DMS79 treated with DMSO at 0.1 percent for 48 hours (cell line): ENCODE data around the gene ZSCAN2.

ENCODE experiments used
- DNase-seq: peaks from one replicate; lab custom pipeline; 2025; lab: John Stamatoyannopoulos, UW

The ZSCAN2 gene

DNA sequence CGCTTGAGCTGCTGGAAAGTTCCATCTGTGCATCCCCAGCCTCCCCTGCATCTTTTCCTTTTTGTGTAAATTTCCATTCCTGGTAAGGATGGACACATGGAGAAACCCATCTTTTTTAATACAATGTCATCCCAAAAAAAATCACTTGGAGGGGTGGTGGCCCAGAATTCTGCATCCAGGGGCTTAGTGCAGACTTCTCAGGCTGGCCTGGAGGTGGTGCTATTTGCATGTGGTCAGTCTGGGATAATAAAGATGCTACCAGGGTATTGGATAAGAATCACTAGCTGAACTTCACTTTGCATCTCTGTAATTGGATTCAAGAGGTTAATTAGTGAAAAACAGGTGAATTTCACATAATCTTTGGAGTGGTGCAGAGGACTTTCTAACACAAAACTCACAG is 1.8 kb upstream of the ZSCAN2 start:
- DNase-seq = peak; percentile 1

DNA sequence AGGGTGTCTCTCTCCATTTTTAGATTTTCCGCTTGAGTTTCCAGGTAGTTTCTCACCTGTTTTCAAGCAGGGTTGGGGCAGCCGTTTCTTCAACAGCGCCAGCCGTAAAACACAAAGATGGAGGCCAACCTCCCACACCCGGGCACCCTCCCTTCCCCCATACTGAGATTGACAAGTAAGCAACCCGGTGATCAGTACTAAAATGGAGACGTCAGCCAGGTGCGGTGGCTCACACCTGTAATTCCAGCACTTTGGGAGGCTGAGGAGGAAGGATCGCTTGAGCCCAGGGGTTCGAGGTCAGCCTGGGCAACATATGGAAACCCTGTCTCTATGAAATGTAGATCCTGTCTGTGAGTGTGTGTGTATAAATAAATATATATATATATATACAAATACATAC is 903 bp upstream of the ZSCAN2 start:
- DNase-seq = no peak

DNA sequence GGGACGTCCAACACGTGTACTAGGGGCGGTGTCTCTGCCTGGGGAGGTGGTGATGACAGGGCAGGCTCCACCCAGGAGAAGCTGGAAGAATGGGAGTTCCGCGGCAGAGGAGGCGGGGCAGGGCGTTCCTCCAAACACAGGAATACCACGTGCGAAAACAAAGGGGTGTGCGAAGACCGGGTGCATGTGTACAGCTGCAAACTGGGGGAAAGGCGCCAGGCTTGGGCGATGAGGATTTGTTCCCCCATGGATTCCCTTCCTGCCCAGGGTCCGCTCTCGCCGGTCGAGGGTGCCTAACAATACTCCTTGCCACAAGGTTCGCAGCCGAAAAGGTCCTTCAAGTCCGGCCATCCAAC is 500 bp upstream of the ZSCAN2 start:
- DNase-seq = peak; percentile 51

DNA sequence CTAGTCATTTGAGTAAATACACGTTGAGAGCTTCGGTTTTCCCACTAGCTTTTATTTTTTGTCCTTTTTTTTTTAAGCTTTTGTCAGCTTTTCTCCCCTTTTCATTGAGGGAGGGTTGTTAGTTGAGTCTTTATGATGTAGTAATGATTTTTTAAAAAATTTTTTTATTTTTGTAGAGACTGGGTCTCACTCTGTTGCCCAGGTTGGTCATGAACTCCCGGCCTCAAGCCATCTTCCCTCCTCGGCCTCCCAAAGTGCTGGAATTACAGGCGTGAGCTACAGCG is 688 bp downstream of the ZSCAN2 start:
- DNase-seq = no peak

DNA sequence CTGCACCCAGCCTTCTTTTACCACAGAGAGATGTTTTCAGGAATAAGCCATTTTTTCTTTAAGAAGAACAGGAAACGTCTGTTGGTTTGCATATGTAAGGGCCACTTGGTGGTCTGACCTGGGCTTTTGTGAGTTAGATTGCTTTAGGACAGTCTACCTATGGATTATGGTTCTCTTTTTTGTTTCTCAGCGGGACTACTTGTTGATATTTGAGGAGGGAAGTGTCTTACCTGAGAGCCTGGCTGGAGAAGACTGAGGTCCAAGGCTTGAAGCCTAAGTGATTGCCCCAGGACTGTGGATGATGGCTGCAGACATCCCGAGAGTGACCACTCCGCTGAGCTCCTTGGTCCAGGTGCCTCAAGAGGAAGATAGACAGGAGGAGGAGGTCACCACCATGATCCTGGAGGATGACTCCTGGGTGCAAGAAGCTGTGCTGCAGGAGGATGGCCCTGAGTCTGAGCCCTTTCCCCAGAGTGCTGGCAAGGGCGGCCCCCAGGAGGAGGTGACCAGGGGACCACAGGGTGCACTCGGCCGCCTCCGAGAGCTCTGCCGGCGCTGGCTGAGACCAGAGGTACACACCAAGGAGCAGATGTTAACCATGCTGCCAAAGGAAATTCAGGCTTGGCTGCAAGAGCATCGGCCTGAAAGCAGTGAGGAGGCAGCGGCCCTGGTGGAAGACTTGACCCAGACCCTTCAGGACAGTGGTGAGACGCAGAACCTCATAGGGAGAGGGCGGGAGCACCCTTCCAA is 3.0 kb downstream of the ZSCAN2 start:
- DNase-seq = no peak

DNA sequence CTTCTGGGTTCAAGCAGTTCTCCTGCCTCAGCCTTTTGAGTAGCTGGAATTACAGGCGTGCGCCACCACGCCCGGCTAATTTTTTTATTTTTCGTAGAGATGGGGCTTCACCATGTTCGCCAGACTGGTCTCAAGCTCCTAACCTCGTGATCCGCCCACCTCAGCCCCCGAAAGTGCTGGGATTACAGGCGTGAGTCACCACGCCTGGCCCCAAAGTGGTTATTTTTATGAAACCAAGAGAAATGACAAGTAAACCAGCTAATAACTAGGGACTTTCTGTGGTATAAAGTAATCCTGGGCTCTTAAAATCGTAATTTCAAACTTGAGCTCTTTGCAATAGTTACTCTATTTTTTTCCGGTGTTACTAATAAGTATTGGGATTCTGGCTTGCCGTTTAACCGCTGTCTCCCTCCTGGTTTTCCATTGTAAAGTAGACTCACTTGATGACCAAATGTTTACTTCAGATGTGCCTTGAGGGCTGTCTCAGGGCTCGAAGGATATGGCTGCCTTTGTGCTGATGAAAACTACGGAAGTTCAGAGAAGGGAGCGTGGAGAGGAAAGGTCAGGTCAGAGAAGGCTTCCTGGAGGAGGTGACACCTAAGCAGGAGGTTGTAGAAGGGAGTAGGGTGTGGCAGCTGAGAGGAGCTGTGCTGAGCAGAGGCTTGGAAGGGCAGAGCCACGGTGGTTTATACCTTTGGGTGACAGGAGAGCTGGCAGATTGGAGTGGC is 4.2 kb downstream of the ZSCAN2 start:
- no peak for DNase-seq

DNA sequence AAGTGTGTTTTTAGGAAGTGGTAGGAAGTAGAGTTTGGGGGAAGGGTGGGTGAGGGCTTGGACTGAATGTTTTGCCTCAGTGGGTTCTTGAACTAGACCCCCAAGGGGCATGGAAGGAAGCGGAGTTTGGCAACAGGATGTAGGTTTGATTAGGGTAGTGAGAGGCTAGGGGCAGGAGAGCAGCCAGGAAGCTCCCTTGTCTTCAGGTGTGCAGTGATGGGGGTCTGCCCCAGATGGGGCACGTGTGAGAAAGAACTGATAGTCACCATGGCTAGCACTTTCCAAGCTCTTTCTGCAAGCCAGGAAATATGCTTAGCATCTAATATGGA is 4.7 kb downstream of the ZSCAN2 start:
- no peak for DNase-seq

DNA sequence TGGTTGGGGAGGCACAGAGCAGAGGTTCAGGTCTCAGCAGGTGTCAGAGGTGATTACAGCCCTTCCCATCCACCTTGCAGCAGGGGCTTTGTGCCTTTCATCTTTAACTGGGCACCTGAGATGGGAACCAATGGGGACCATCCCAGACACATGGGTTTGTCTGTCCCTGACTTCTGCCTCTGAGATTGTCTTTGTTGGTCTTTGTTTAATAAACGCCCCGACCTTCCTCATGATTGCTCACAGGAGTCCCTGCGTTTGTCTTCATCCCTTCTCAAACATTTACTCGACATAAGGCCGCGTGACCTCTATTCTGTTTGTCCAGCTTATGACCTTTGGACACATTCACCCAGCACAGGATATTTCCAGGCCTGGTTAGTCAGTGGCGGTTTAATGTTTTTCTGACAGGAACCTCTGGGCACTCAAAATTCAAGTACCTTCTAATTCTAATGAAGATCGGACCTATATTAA is 5.9 kb downstream of the ZSCAN2 start:
- DNase-seq = no peak

DNA sequence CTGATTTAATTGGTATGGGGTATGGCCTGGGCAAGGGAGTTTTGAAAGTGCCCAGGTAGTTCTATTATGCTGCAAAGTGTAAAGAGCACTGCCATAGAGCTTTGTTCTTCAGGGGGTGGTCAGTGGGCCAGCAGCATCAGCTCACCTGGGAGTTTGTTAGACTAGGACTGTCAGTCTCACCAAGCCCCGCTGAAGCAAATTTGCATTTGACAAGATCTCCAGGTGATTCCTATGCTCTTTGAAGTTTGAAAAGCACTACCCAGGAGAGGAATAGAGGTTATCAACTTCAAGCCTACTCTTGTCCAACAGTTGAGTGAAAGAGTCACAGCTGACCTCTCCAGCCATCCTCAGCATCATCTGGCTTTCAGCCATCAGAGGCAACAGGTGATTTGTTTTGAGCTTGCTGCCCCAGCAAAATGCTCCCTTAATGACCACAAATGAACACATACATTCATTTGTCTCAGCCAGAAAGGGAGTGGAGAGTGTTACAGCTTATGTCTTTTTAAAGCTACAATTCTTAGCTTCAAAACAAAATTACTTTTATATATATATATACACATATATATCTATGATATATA is 8.0 kb downstream of the ZSCAN2 start:
- DNase-seq = no peak

DNA sequence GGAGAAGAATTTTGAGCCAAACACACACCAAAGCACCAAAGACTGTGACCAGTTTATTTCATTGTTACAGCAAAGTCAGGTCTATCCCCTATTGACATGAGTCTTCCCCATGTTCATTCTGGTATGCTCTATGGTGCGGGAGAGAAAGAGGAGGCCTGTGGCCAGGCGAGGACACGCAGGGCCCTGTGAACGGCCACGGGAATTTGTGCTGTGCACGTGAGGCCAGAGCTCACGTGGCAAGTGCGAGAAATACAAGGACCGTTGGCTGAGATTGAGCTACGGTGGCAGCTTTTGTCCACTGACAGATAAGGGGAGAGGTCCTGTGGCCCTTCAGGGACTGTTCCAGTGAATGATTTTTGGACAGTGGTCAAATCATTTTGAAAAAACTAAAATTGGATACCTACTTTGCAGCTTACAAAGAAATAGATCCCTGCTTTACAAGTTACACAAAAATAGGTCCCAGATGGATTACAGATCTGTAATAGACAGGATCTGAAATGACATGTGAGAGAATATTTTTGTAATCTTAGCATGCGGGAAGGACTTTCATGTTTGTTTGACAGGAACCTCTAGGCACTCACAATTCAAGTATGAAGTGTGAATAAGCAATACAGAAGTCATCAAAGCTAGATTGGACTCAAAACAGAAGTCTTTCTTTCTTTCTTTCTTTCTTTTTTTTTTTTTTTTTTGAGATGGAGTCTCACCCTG is 9.2 kb downstream of the ZSCAN2 start:
- no peak for DNase-seq

DNA sequence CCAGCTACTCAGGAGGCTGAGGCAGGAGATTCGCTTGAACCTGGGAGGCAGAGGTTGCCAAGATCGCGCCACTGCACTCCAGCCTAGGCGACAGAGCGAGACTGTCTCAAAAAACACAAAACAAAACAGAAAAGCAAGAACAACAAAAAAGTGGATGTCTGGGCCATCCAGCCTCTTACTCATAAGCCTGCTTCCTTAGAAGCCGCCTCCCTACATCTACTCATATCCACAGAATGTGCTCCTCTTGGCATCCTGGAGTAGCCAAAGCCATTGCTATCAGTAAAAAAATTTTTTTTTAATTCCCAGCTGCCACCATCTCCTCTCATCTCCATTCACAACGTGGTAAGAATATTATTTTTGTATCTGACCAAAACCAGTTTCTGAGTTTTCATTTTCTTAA is 10.8 kb downstream of the ZSCAN2 start:
- no peak for DNase-seq

DNA sequence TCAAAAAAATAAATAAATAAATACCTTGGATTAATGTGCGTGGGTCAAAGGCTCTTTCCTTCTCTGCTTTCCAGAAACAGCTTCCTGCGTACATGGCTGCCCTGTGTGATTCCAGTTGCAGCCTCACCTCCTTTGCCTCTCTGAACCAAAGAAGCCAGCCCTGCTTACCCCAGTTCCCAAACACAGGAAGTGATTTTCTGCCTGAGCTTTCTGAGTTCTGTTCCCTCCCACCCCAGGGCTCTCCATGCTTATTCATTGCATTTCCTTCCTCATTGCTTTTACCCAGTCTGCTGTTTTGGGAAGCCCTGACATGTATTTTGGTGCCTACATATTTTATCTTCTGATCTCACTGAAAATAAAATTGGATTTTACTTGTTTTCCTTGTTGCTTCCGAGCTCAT is 15.4 kb downstream of the ZSCAN2 start:
- DNase-seq = no peak

DNA sequence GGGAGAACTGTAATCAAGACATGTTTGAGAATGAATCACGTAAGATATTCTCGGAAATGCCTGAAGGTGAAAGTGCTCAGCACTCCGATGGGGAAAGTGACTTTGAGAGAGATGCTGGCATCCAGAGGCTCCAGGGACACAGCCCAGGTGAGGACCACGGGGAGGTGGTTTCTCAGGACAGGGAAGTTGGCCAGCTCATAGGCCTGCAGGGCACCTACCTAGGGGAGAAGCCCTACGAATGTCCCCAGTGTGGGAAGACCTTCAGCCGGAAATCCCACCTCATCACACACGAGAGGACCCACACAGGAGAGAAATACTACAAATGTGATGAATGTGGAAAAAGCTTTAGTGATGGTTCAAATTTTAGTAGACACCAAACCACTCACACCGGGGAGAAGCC is 19.8 kb downstream of the ZSCAN2 start:
- no peak for DNase-seq

DNA sequence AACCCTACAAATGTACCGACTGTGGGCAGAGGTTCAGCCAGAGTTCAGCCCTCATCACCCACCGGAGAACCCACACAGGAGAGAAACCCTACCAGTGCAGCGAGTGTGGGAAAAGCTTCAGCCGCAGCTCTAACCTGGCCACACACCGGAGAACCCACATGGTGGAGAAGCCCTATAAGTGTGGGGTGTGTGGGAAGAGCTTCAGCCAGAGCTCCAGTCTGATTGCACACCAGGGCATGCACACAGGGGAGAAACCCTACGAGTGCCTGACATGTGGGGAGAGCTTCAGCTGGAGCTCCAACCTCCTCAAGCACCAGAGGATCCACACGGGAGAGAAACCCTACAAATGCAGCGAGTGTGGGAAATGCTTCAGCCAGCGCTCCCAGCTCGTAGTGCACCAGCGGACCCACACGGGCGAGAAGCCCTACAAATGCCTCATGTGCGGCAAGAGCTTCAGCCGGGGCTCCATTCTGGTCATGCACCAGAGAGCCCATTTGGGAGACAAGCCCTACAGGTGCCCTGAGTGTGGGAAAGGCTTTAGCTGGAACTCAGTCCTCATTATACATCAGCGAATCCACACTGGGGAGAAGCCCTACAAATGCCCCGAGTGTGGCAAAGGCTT is 20.7 kb downstream of the ZSCAN2 start:
- DNase-seq = no peak

DNA sequence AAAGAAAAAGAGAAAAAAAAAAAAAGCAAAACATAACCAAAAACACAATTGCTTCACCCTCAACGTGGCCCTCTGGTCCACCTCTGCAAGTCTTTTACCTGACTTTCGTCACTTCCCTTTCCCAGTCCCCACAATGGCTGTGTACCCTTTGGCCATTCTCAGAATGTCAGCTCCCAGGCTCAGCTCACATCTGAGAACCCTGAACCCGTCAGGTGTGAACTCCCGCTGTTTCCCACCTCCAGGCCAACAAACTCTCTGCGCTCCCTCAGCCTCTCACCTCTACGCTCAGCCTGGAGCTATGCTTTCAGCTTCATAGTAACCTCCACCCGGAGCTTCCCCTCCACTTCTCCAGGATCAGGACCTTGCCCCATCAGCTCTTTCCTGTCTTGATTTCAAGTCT is 23.6 kb downstream of the ZSCAN2 start:
- DNase-seq = no peak

DNA sequence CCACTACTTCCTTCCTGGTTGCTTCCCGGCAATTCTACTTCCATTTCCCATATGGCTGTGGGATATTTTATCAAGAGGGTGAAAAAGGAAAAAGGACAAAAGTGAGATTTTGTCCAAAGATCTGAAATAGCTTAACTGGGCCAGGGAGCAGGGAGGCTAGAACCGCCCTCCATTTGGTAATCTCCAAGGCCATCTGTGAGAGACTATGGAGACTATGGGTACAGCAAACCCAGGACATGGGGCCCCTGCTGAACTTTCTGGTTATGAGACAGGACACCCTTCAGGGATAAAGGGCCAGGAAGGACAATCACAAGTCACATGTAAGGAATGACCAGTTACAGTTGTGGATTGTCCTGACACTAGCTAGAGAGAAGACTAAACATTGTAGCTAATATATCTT is 24.3 kb downstream of the ZSCAN2 start:
- no peak for DNase-seq

DNA sequence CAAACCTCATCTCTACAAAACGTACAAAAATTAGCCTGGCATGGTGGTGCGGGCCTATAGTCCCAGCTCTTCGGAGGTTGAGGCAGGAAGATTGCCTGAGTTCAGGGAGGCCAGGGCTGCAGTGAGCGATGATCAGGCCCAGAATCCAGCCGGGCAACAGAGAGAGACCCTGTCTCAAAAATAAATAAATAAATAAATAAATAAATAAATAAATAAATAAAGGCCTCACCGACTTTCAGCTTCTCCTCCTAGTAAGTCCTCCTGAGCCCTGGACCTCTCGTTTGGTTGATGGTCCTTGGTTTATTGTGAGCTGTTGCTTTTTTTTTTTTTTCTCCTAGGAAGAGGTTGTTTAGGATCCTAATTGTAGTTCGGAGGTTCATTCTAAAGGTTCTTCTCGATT is 28.2 kb downstream of the ZSCAN2 start:
- DNase-seq = no peak

DNA sequence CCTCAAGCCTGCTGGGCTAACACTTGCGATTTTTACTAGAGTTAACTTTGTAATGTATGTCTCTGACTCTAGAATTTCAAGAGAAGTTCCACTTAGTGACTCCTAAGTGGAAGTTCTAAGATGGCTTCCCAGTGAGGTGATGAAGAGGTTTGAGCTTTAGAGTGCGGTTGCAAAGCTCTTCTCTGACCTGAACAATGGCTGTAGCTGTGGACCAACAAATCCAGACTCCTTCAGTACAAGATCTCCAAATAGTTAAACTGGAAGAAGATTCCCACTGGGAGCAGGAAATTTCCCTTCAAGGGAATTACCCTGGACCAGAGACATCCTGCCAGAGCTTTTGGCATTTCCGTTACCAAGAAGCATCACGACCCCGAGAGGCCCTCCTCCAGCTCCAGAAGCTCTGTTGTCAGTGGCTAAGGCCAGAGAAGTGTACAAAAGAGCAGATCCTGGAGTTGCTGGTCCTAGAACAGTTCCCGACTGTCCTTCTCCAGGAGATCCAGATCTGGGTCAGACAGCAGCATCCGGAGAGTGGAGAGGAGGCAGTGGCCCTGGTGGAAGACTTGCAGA is 31.0 kb downstream of the ZSCAN2 start:
- DNase-seq = no peak

DNA sequence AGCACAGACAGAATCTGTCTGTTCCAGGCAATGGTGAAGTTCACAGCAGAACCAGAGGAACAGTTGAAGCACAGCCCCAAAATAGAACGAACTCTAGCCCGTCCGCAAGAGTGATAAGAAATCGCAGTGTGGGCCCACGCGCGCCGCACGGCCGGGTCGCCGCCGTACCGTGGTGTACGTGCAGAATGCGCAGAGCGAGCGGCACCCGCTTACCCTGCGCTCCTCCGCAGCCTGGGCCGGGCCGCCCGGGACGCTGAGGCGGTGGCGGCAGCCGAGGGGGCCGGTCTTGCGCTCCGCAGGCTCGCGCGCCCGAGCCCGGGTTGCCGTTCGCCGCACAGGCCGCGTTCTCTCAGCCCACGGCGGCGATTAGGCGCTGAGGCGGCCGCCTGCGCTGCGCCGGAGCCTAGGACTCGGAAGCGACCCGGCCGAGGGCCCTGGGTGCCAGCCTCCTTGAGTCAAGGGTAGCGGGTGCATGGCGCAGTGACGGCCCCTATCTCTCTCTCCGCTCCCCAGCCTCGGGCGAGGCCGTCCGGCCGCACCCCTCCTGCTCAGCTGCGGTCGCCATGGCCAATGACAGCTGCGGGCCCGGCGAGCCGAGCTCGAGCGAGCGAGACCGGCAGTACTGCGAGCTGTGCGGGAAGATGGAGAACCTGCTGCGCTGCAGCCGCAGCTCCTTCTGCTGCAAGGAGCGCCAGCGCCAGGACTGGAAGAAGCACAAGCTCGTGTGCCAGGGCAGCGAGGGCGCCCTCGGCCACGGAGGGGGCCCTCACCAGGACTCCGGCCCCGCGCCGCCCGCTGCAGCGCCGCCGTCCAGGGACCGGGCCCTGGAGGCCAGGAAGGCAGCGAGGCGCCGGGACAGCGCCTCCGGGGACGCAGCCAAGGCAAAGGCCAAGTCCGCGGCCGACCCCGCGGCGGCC is 32.8 kb downstream of the ZSCAN2 start:
- no peak for DNase-seq

DNA sequence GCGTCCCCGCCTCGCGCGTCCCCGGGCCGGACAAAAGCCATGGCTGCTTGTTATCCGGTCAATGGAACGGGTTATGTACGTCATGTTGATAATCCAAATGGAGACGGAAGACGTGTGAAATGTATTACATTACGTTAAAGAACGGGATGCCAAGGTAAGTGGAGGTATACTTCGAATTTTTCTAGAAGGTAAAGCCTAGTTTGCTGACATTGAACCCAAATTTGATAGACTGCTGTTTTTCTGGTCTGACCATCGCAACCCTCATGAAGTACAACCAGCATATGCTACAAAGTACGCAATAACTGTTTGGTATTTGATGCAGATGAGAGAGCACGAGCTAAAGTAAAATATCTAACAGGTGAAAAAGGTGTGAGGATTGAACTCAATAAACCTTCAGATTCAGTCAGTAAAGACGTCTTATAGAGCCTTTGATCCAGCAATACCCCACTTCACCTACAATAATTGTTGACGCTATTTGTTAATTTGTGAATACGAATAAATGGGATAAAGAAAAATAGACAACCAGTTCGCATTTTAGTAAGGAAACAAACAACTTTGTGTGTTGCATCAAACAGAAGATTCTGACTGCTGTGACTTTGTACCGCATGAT is 33.5 kb downstream of the ZSCAN2 start:
- DNase-seq = no peak

DNA sequence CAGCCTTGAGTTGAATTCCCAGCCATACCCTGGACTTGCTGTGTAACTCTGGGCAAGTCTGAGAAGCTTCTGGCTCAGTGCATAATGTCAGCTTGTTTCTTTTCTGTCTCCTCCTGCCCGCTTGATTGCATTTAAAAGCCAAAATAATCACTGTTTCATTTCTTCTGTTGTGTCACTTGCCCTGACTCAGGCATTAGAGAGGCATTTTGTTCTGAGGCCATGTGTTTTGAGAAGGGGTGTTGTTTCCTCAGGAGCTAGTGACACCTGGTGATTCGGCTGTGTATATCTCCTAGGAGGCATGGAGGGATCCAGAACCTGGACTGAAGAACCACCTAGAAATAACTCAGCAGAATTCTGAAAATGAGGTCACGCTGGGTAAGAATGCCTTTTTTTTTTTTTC is 37.3 kb downstream of the ZSCAN2 start:
- no peak for DNase-seq
